Left cardiac atrium (tissue), 4 donors: ENCODE results near the gene NAV2. TPM values are rescaled to one million over a fixed set of nuclear protein-coding genes. Genes with fewer than 3 reads are reported as not detected.

Experiments used
- ATAC-seq, 2 donors: fragments of 200-7000 bp; cut with Tn5 transposase; one replicate each; pipeline ENCODE4 v1.9.1; 2020; ENCODE audit warnings: mild to moderate bottlenecking in 2 of 2, moderate library complexity in 2 of 2
- DNase-seq: peaks from one replicate; pipeline ENCODE4 v3.0.0-alpha.2; 2020
- intact Hi-C, 2 donors: fragments of 100-400 bp; cut with DNase I; formaldehyde crosslinking; loops; one replicate each; pipeline versions ENCODE4 v1.14.1 to v1.15.1; 2022 to 2023
- total RNA-seq, 2 donors: library from RNA; stranded (reverse); fragmentation: NEBNext Ultra II Directional; extraction: Animal tissue kit (Norgen Biotek cat#: 25700); gene quantifications; one replicate each; pipeline ENCODE4 v1.2.1, GENCODE V29; 2021
- donor health status: DM: no; HTN: yes; CAD: no.
- donor health status: DM: no; HTN: yes; CAD: no; lungs with severe emphysema.
- donor health status: DM: yes; HTN: yes; CAD: no.
- donor health status: Dilated cardiomyopathy.

NAV2 gene
- total RNA-seq, 2 donors from 2014 or later, result 12.3 to 15.3 TPM

DNA sequence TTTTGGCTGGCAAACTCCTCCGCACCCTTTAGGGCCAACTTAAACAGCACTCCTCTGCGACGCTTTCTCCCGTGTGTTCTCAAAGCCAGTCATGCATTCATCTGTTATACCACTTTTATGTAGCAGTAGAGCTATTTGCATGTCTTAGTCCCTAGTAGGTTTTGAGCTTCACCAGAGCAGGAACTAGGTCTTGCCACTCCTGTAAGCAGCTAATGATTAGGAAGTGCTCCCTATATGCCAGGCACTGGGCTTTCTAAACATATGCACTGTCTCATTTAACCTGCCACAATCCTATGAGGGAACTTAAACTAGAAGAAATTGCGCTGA lies 266.8 kb downstream of the NAV2 start:
- DNase-seq, result no peak
- intact Hi-C loops, result no loop called here
- no peak for ATAC-seq

DNA sequence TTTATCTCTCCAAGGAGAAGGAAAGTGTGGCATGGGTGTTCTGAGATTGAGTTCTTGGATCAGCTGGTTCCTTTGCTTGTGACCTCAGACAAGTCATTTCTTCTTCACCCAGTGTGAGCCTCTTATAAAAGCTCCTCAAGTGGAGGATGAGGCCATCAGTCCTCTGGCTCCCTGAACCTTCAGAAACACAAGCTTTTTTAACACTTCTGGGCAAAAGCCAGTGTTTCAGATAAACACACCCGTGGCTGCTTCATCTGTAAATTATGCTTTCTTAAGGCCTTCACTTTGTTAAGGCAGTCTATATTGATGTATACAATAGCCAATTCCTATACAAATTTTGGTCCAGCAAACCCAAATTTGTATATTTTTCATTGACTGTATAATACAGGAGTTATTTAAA lies 267.8 kb downstream of the NAV2 start:
- intact Hi-C loops, result no loop called here
- no peak for ATAC-seq

GRCh38 chr11:19980957-19981669 lies 268.5 kb downstream of the NAV2 start:
- peak; percentile 63 to 75 for ATAC-seq
- no peak for DNase-seq
- intact Hi-C loops, result no loop called here

More for the DNA sequence above, 267.8 kb downstream of the NAV2 start:
- no peak for DNase-seq

- intact Hi-C loops, result no loop called here
- ATAC-seq, result no peak
Measured at GRCh38 chr11:19982774-19983495, 270.3 kb downstream of the NAV2 start.

DNA sequence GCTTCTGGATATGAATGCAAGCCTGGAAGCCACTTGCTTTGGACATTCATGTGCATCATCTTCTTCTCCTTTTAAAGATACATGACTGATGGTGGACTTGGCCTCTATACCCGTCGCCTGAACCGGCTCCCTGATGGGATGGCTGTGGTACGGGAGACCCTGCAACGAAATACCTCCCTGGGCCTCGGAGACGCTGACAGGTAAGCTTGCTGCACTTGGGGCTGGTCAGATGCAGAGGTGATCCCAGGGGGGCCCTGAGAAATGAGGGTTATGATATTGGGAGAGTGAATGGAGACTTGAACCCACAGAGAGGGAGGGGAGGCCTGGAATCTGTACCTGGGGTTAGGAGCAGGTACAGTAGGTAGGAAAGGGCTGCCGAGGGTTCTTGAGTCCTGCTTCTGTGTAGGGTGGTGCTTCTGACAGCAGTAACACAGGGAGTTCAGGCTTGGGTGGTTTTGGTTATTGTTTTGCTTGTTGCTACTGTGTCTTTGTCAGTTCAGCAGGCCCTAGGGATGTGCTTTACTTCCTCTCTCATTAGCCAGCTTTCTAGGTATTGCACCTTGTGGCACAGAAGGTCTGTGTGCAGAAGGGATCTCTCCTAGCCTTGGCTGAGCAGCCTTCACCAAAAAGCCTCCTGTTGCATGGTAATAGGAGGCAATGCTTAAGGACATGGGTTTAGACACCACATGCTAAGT lies 271.6 kb downstream of the NAV2 start:
- intact Hi-C loops, result no loop called here
- ATAC-seq (no peak), DNase-seq (no peak)

More at GRCh38 chr11:19982774-19983495, 270.3 kb downstream of the NAV2 start:
- DNase-seq, result no peak

GRCh38 chr11:19985111-19985510 lies 272.5 kb downstream of the NAV2 start:
- DNase-seq (no peak), ATAC-seq (no peak)
- intact Hi-C loops, result no loop called here

GRCh38 chr11:19987331-19987801 lies 274.7 kb downstream of the NAV2 start:
- intact Hi-C loops, result no loop called here
- peak; percentile 38 to 64 for ATAC-seq
- DNase-seq, result no peak

- DNase-seq, result peak; percentile 45
- intact Hi-C loops, result no loop called here
- peak; percentile 77 to 93 for ATAC-seq
Measured at GRCh38 chr11:19988598-19988997, 276.0 kb downstream of the NAV2 start.

DNA sequence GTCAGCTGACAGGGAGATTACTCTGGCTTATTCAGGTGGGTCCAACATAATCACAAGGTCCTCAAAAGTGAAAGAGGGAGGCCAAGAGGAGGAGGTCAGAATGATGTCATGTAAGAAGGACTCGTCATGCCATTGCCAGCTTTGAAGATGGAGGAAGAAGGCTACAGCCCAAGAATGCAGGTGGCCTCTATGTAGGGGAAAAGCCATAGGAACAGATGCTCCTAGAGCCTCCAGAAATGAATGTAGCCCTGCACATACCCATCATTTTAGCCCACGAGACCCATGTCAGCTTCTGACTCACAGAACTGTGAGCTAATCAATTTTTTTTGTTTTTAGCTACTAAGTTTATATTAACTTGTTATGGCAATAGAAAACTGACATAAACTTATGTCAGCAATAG lies 276.6 kb downstream of the NAV2 start:
- ATAC-seq (no peak), DNase-seq (no peak)
- intact Hi-C loops, result no loop called here

- DNase-seq (no peak), ATAC-seq (no peak)
- intact Hi-C loops, result no loop called here
Measured at GRCh38 chr11:19992162-19992561, 279.5 kb downstream of the NAV2 start.

- intact Hi-C loops, result no loop called here
- no peak for ATAC-seq
- no peak for DNase-seq
Measured at GRCh38 chr11:19992998-19993397, 280.4 kb downstream of the NAV2 start.

DNA sequence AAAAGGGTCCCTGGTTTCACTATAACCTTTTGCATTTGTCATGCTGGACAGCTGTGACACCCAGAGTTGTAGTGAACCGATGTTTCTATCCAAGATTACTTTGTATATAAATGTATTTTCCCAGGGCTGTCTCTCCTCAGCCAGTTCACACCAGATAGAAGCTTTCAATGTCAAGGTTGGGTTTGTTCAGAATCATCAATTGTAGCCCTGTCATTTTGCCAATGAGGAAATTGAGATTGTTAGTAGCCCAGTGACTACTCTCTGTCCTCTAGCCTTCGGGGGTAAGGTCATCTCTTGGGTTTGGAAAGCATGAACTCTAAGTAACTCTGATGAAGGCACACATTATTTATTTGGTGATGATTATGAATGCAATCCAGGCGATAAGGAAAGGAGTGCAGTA lies 282.0 kb downstream of the NAV2 start:
- intact Hi-C loops, result no loop called here
- DNase-seq (no peak), ATAC-seq (no peak)

- intact Hi-C loops, result no loop called here
- no peak for DNase-seq
- ATAC-seq, result peak; percentile 56 to 86
Measured at GRCh38 chr11:19995145-19995544, 282.5 kb downstream of the NAV2 start.

- no peak for ATAC-seq
- intact Hi-C loops, result no loop called here
Measured at GRCh38 chr11:19996571-19996970, 283.9 kb downstream of the NAV2 start.

DNA sequence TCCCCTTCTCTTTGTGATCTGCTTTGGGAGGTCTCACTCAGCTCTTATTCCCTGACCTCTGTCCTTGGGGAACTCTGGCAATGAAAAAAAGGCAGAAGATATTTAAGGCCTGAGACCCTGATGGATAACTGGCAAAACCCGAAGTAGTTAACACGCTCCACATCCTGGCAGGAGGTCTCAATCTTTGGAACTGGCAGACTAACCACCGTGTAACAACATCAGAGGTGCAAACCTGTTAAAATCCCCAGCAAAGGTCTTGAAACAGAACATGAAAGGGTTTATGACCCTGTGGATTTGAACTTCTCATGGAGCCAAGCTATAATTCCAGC lies 287.3 kb downstream of the NAV2 start:
- intact Hi-C loops, result no loop called here
- ATAC-seq, result no peak
- no peak for DNase-seq

More at GRCh38 chr11:19996571-19996970, 283.9 kb downstream of the NAV2 start:
- DNase-seq, result no peak

DNA sequence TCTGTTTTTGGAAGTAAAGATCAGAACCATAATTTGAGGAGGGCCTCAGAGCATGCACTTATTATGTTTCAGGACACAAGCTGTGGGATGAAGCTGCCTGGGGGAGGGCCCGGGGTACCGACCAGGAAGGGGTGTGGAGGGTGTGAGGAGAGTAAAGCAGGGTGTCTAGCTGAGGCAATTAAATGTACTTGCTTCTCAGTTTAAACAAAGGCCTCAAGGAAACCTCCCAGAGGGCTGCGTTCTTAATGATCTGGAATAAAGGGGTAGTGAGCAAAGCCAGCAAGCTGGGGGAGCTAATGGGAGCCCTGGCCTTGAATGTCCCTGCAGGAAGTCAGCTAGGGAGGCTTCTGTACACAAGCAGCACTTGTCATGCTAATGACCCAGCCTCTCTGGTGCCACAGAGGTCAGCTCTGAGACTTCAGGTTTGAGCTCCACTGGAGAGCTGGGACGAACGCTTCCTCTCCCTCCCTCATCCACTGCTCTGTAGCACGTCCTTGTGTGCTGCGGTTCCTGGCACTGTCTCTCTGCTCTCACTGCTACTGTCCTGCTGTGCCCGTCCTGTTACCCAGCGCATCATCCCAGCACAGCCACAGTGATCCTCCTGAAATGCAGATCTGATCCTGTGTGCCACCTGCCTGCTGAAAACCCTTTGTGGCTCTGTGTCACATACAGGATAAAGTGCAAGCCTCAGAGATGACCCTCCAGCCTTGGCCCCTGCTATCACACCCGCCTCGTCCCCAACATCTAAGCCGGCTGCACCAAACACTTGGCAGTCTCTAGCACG lies 287.9 kb downstream of the NAV2 start:
- DNase-seq (peak; percentile 24), ATAC-seq (peak; percentile 74 to 77)
- intact Hi-C loops, result no loop called here

GRCh38 chr11:20002312-20003216 lies 289.9 kb downstream of the NAV2 start:
- DNase-seq (no peak), ATAC-seq (peak in 1 of 2 donors; percentile 15)
- intact Hi-C loops, result no loop called here

- intact Hi-C loops, result no loop called here
- DNase-seq, result no peak
- no peak for ATAC-seq
Measured at GRCh38 chr11:20003351-20003750, 290.7 kb downstream of the NAV2 start.

- intact Hi-C loops, result no loop called here
- ATAC-seq (no peak), DNase-seq (no peak)
Measured at GRCh38 chr11:20004866-20005265, 292.2 kb downstream of the NAV2 start.
